Middle frontal gyrus (tissue), 1 donor: Measurements from ENCODE around the gene ALX1.
"Not testable (repeated sequence)": the region's sequence is repeated elsewhere in the genome, so short reads cannot be mapped to it uniquely, and the experiment has no call there.

Experiments used
- DNase-seq: peaks from one replicate; pipeline ENCODE4 v3.0.0-alpha.2; 2015; ENCODE audit warnings: low spot score; ENCODE audit errors: extremely low spot score

ALX1 gene

DNA sequence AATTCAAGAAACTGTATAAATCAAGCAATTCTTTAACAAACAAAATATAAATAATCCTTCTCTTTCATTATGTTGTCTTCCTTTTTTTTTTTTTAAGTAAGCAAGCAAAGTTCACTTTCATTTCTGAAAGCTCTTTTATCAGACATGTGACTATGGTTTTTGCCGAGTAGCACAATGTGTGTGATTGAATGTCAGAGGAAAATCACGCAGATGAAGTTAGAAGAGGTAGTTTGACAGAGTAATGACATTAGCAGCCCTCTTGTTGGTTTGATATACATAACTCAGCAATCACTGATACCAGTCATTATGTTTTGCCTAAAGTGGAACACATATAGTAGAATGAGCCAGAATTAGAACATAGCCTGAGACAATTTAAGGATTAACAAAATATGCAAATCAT is 19.0 kb downstream of the ALX1 start:
- DNase-seq, result no peak

DNA sequence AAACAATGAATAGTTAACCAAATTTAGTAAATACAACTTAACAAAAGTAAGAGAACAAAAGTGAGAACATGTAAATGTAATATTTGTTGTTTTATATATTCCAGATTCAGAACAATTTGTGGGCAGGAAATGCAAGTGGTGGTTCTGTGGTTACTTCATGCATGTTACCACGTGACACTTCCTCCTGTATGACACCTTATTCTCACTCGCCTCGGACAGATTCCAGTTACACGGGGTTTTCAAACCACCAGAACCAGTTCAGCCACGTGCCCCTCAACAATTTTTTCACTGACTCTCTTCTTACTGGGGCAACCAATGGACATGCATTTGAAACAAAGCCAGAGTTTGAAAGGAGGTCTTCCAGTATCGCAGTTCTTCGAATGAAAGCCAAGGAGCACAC is 21.0 kb downstream of the ALX1 start:
- DNase-seq, result no peak

DNA sequence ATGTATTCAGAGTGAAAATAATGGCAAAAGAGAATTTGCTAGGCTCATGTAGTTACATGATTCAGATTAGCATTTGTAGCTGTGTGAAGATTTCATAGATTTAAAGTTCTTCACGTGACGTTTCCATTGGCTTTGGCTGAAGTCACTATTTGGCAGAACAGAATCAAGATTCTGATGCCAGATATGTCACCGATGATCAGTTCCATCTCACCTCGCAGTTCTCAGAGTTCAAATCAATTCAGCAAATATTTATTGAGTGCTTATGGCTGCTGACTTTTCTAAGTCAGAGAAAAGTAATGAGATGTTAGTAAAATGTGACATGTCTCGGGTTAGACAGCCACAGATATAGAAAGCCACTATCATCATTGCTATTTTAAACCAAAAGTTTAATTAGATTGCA is 28.4 kb downstream of the ALX1 start:
- DNase-seq, result no peak

DNA sequence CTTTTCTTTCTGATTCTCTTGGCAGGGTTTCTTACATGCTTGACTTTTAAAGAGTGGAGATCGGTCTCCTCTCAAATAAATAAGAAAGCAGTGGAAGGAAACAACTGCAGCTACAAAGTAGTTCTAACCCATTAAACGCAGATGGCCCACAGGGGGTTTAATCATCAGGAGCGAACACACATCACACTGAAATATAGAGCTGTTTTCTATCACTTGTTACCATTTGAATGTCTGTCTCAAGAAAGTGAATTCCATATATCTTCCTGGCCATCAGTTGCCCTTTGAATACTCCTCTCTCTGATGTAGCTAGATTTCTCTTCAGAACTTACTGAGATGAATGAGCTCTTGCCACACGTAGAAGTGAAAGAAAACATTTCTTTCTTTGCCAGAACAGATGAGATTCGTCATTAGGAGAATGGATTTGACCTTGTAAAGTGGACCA is 29.1 kb downstream of the ALX1 start:
- DNase-seq, result no peak

DNA sequence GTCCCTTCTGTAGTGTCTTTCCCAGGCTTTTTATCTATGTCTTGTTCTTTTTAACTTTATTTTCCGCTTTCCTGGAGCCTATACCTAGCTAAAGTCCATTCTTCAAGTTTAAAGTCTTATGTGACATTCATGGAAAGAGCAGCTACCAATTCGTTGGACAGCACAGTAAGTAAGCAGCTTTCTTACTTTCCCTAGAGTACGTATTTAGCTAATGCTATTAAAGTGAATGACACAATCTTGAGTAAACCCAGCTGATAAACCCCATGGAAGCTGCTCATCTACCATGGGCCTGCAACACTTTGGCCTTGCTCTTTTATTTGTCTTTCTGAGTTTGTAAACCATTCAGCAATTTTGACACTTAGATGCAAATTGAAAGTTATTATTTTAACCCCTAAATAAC is 30.0 kb downstream of the ALX1 start:
- no peak for DNase-seq

DNA sequence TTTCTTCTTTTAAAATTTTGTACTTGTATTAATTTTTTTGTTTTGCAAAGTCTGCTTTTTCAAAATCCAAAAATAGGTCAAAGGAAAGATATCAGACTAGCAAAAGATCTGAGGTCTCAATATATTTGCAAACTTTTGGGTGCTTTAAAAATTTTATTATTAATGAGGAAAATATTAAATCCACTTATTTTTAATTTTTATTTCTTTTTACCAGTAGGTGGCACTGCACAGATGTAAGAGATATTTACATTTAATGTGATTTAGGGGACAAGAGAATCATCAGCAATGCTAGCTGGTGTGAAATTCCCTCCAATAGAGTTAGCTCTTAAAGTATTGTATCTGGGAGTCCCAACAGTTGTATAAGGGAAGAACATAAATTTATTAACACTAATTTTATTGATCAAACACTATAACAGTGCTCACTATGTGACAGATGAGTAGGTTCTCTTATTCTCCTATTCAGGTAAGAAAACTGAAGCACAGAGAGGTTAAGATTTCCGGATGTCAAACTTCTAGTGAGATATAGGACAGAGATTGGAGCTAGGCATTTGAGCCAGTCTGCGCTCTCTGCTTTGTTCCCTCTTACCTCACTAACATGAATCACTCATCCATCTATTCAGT is 30.5 kb downstream of the ALX1 start:
- DNase-seq, result no peak

DNA sequence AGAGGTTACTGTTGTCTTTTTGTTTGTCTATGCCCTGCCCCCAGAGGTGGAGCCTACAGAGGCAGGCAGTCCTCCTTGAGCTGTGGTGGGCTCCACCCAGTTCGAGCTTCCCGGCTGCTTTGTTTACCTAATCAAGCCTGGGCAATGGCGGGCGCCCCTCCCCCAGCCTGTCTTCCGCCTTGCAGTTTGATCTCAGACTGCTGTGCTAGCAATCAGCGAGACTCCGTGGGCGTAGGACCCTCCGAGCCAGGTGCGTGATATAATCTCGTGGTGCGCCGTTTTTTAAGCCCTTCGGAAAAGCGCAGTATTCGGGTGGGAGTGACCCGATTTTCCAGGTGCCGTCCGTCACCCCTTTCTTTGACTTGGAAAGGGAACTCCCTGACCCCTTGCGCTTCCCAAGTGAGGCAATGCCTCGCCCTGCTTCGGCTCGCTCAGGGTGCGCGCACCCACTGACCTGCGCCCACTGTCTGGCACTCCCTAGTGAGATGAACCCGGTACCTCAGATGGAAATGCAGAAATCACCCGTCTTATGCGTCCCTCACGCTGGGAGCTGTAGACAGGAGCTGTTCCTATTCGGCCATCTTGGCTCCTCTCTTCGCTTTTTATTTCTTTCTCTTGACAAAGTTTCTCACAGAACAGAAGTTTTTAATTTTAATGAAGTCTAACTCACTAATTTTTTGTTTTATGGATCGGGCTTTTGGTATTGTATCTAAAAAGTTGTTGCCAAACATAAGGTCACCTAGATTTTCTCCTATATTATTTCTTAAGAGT is 38.0 kb downstream of the ALX1 start:
- DNase-seq, result not testable (repeated sequence)

DNA sequence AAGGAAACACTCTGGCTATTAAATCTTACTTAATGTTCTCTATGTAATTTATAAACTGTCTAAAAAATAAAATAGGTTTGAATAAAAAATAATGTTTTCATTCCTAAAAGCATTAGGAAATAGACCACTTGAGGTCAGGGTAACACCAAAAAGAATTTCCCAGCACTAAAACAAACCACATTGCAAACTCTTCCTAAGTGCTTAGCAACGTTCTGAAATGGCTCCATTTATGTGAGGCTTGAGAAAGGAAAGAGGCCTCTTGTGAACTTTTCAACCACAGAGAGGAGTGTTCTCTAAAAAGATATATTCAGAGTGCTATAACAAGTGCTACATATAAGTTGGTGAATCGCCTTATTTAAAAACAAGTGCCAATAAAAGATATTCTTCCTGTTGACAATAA is 42.7 kb downstream of the ALX1 start:
- no peak for DNase-seq

DNA sequence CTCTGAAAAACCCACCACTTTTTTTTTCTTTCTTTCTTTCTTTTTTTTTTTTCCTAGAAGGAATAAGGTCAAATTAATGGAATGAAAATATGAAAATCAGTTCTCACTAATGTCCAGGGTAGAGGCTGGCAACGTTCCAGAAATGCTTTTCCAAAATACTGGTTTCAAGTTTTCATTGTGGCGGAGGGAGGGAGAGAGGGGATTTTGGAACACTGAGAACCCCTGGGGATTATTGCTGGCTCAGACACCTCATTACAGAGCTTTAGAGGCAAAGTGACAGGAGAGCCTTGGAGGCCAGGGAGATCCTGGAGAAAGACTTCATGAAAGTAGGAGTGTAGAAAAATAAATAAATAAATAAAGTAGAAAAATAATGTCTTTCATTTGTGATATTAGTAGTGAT is 45.4 kb downstream of the ALX1 start:
- no peak for DNase-seq

DNA sequence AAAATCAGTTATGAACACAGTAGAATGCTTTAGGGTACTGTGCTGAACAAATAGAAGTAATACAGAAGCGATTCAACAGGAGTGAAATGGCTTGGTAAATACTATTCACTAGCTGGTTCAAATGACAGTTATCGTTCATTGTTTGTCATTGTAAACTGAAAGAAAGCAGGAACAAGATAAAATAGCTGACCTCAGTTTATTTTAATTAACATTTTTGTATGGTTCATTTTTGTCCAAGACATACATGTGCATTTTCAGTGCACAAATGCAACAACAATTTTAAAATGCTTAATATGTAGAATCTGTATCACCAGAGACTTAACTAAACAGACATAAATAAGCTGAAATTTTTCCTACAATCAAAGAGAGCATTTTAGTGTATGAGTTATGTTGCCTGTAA is 49.9 kb downstream of the ALX1 start:
- no peak for DNase-seq

DNA sequence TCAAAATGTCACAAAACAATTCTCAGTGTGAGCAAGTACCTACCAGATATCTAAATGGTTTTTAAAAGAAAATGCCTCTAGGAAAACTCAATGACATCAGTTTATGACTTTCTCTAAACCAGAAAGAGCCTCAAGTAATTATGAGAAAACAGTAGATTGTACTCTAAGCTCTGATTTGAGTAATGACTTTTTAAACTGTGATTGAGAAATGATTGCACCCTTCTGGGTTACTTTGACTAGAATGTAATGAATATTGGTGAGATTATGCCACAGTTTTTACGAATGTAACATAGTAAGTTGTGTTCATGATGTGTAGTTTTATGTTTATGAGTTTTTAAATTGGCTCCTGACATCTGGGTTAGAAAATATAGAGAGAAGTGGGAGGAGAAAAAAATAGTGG is 68.8 kb downstream of the ALX1 start:
- no peak for DNase-seq

DNA sequence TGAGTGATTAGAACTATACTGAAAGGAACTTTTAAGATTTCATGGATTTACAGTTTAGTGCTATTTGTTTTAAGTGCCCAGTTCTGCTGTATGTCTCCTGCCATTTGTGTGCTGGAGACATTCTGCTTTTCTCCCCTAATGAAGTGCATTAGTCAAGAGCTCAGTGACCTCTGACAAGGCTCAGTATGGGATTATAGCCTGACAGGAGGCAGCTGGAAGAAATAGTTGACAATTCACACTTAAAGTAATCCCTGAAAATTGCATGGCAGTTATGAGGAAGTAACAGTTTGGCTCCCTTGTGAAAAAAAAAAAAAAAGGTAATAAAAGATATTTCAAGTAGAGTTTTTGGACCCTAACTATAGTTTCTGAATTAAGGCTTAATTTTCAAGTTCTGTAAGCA is 70.3 kb downstream of the ALX1 start:
- DNase-seq, result no peak
